ENCODE data around the gene RABGAP1L.
"Not testable (repeated sequence)": the region's sequence is repeated elsewhere in the genome, so short reads cannot be mapped to it uniquely, and the experiment has no call there.

Gene RABGAP1L

GRCh38 chr1:174428033-174428432 lies 268.7 kb downstream of the RABGAP1L start:
- DNase-seq (ENCODE audit: low read depth in 2 of 2), result no peak

DNA sequence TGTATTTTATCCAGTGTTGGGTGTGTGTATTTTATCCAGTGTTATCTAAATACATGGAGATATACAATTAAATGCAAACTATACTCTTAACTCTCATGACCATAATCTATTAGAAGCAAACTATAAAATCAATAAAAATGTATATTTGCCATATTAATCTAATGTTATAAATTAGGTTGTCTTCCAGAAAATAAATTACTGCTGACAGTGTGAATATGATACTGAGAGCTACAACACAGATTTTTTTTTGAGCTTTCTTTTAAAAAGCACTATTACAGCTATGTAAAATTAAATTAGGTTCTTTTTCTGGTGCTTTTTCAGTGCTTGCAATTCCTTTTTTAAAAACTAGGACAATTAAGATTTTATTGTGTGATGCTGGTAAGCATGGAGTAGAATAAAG lies 269.4 kb downstream of the RABGAP1L start:
- DNase-seq (ENCODE audit: low read depth in 2 of 2), result no peak

DNA sequence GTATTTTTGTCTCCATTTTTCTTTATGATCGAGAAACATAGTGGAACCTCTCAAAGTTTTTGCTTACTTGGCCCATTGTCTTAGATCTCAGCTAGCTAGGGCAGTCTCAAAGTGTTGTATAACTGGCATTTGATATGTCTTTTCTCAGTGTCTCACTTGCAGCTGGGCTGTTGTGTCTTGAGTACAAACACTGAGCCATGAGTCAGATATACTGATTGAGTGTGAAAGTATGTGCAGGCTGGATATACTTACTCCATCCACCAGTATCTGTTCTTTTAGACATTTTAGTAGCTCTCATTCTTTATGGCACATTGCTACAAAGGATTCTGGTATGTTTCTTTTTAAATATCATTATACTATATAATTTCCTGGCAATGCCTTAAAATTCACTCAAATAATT lies 274.1 kb downstream of the RABGAP1L start:
- no peak for DNase-seq (ENCODE audit: low read depth in 2 of 2)

DNA sequence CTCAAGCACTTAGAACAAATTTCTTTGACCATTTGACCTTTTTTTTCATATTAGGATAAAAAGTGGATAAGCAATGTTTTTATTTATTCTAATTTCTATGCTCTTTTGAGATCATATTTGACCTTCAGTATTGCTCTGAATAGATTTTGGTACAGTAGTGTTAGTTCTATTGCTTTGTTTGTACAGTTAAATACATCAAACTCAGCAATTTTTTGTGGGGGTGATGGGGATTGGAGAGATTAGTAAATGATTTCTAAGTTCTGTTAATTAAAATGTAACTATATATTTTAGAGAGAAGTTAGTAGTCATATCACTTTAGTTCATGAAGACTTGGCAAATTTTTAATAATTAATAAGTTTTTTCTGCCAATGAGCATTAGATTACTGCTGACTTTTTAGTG lies 286.0 kb downstream of the RABGAP1L start:
- DNase-seq (ENCODE audit: low read depth in 2 of 2), result no peak

GRCh38 chr1:174445817-174446216 lies 286.5 kb downstream of the RABGAP1L start:
- DNase-seq (ENCODE audit: low read depth in 2 of 2), result no peak

GRCh38 chr1:174447866-174448530 lies 288.7 kb downstream of the RABGAP1L start, which contains the start of gene GPR52:
Gene GPR52 (plus strand): TSS chr1:174447964. CDS start chr1:174448112, 148 bp downstream.
- DNase-seq (ENCODE audit: low read depth in 2 of 2), result no peak

GRCh38 chr1:174448531-174448883 lies 289.2 kb downstream of the RABGAP1L start:
- no peak for DNase-seq (ENCODE audit: low read depth in 2 of 2)

DNA sequence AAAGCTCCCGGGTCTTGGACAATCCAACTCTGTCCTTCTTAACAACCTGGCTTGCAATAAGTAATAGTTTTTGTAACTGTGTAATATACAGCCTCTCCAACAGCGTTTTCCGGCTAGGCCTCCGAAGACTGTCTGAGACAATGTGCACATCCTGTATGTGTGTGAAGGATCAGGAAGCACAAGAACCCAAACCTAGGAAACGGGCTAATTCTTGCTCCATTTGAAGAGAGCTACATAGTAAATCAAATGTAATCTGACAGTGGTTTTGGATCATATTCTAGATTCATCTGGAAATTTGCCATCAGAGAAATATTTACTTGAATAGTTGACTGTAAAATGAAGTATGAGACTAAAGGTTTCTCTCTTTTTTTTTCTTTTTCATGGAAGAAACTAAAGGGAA lies 289.7 kb downstream of the RABGAP1L start:
- DNase-seq (ENCODE audit: low read depth in 2 of 2), result no peak

DNA sequence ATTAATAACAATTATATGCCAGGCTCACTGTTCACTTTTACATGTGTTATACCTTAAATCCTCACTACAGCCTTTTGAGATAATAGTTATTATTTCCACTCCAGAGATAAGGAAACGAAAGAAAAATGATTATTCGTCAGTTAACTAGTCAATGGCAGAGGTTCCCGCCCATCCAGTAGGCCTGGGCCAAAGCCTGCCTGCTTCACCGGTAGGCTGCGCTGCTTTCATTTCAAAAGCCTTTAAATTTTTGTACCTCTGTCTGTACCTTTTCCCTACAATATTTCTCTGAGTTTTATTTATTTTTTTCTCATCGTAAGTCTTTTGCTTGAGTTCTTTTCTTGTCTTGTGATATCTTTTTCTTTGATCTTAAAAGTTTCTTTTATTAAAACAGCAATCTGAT lies 292.1 kb downstream of the RABGAP1L start:
- DNase-seq (ENCODE audit: low read depth in 2 of 2), result no peak

DNA sequence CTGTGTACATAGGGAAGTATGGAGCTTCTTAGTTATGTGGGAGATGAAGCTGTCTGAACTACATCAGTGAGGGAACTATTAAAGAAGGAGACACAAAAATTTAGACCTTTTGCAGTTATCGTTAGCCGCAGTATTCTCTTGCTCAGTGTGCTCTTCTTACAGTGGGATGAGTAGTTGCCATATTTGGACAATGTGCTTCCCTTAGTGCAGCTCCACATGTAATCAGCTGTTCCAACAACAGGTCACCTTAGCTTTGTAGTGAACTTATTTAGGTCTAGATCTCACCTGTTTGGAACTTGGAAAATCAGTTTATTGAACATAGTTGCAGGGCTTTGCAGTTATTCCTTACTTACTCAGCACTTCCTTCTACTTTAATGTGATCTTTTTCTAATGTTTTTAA lies 306.5 kb downstream of the RABGAP1L start:
- no peak for DNase-seq (ENCODE audit: low read depth in 2 of 2)

GRCh38 chr1:174466607-174467006 lies 307.3 kb downstream of the RABGAP1L start:
- DNase-seq (ENCODE audit: low read depth in 2 of 2), result no peak

DNA sequence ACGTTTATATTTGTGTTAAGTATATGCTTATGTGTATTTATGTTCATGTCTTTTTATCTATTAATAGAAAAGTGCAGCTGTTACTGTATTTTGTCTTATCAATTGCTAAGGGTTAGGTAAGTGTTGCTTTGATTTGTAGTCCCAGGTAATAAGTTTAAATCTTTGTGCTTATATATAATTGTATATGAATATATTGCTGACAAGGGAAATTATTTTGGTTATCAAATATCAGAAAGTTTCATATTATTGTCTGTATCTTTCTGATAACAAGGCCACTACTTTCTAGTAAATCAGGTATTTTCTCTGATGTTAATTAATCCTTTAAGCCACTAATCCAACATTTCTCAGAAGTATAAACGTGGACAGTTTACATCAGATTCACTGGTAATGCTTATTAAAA lies 309.7 kb downstream of the RABGAP1L start:
- DNase-seq (ENCODE audit: low read depth in 2 of 2), result no peak

- no peak for DNase-seq (ENCODE audit: low read depth in 2 of 2)
These were observed 310.4 kb downstream of the RABGAP1L start for GRCh38 chr1:174469687-174470086.

- DNase-seq (ENCODE audit: low read depth in 2 of 2), result no peak
These were observed 320.0 kb downstream of the RABGAP1L start for GRCh38 chr1:174479281-174479680.

GRCh38 chr1:174480324-174480723 lies 321.0 kb downstream of the RABGAP1L start:
- no peak for DNase-seq (ENCODE audit: low read depth in 2 of 2)

GRCh38 chr1:174491606-174492005 lies 332.3 kb downstream of the RABGAP1L start:
- no peak for DNase-seq (ENCODE audit: low read depth in 2 of 2)

DNA sequence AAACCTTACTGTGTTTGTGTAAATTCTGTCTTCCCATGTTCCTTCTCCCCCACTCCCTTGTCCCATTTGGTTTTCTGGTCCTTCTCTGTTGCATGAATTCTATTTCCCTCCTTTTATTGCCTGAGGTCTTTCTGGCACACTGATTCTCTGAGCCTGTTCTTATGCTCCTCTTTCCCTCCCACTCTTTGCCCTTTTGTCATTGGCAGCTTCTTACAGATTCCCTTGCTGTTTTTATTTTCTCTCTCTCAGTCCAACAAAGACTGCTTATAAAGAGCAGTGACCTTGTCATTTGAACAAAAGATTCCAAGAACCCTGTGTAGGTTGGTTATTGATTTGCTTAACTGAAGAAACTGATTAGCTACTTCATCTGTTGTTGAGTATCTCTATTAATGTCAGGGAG lies 338.2 kb downstream of the RABGAP1L start:
- no peak for DNase-seq (ENCODE audit: low read depth in 2 of 2)

DNA sequence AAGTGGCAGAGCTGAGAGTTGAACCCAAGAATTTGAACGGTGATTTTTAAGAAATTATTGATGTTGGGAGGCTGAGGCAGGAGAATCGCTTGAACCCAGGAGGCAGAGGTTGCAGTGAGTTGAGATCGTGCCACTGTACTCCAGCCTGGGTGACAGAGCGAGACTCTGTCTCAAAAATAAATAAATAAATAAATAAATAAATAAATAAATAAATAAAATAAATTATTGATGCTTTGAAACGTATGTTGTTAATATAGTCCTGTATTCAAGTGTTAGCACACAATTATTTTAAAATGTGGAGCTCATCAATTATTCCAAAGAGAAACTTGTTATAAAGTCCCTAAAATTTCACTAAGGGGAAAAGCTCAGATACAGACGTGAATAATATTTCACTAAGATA lies 357.4 kb downstream of the RABGAP1L start:
- not testable (repeated sequence) for DNase-seq (ENCODE audit: low read depth in 2 of 2)

GRCh38 chr1:174519844-174520243 lies 360.5 kb downstream of the RABGAP1L start:
- no peak for DNase-seq (ENCODE audit: low read depth in 2 of 2)

GRCh38 chr1:174531751-174532150 lies 372.4 kb downstream of the RABGAP1L start:
- no peak for DNase-seq (ENCODE audit: low read depth in 2 of 2)

DNA sequence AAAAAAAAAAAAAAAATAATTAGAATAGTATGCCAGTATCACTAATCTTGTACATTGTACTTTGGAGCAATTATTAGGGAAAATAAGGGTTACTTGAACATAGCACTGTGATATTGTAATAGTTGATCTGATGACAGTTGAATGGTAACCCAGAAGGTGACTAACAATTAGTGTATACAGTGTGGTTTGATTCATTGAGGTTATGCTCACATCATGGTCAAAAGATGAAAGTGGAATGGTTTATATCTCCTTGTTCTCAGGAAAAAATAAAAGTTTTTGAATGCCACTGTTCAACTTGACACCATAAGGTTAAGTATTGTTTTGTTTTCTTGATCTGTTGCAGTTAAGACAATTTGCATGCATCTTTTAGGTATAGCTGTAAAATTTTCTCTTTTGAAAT lies 375.5 kb downstream of the RABGAP1L start:
- DNase-seq (ENCODE audit: low read depth in 2 of 2), result no peak

GRCh38 chr1:174535207-174535606 lies 375.9 kb downstream of the RABGAP1L start:
- no peak for DNase-seq (ENCODE audit: low read depth in 2 of 2)

- not testable (repeated sequence) for DNase-seq (ENCODE audit: low read depth in 2 of 2)
These were observed 384.1 kb downstream of the RABGAP1L start for GRCh38 chr1:174543421-174543820.

DNA sequence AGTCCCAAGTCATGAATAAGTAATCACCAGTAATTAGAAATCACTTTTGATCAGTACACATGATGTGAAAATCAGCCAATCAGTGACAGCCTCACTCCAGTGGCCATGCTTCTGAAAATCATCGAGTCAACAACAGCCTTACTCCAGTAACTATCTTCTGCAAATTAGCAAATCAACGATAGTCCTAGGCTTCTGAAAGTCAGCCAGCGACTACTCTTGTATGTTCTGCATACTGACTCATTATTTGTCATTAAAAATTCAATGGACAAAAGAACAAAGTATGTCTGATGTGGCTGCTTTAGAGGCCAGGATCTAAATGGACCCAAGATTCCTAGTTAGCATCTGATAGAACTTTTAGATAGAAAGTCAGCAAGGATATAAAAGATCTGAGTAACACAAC lies 391.0 kb downstream of the RABGAP1L start:
- DNase-seq (ENCODE audit: low read depth in 2 of 2), result no peak

Measured in stimulated activated CD8-positive, alpha-beta memory T cell treated with anti-CD3 and anti-CD28 coated beads, Interleukin-2, amount 100 ng/mL, for 48 hours (primary cell).